DOHH2 (cell line): ENCODE data around the gene ECHS1.

Experiments used
- EZH2phosphoT487 ChIP-seq: fragments of 200-600 bp; sonication (generic); IDR thresholded peaks from 2 replicates; pipeline ENCODE4 v1.6.1; 2017; ENCODE audit warnings: borderline replicate concordance, mild to moderate bottlenecking, antibody characterized with exemption, low read length, moderate library complexity, mixed read lengths
- TF ChIP-seq, protein P1 (sequence below): fragments of 200-600 bp; sonication (generic); IDR thresholded peaks from one replicate; pipeline ENCODE4 v1.5.1; 2014; ENCODE audit warnings: antibody characterized with exemption, mild to moderate bottlenecking, low read depth, low read length; ENCODE audit not compliant: poor library complexity, severe bottlenecking

DNA sequence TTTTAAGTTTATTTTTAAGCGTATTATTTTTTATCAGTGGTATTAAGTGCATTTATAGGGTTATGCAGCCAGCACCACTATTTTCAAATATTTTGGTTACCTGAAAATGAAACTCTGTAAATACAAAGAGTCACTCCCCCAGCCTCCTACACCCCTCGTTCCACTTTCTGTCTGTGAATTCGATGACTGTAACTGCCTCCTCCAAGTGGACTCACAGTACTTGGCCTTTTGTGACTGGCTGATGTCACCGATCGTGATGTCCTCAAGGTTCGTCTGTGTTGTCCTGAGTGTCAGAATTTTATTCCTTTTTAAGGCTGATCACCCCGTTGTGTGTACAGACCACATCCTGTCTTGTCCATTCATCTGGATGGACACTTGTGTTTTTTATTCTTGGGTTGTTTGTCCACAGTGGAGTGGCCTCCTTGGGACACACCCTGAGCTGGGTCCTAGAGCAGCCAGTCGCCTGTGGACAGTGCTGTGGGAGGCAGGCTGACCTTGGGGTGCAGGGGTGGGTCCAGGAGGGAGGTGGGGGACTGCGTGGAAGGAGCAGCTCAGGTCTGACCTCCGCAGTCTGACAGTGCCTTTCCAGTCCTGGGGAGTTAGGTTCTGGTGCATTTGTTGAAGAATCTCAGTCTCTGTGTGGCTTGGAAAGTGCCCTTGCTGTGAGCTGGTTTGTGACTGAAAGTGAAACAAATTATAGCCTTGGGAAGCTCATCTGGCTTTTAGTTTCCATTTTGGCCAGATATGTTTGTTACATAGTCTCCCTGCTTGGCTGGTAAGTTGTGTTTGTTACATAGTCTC, 27.7 kb upstream of the ECHS1 start:
- TF ChIP-seq, protein P1, sequence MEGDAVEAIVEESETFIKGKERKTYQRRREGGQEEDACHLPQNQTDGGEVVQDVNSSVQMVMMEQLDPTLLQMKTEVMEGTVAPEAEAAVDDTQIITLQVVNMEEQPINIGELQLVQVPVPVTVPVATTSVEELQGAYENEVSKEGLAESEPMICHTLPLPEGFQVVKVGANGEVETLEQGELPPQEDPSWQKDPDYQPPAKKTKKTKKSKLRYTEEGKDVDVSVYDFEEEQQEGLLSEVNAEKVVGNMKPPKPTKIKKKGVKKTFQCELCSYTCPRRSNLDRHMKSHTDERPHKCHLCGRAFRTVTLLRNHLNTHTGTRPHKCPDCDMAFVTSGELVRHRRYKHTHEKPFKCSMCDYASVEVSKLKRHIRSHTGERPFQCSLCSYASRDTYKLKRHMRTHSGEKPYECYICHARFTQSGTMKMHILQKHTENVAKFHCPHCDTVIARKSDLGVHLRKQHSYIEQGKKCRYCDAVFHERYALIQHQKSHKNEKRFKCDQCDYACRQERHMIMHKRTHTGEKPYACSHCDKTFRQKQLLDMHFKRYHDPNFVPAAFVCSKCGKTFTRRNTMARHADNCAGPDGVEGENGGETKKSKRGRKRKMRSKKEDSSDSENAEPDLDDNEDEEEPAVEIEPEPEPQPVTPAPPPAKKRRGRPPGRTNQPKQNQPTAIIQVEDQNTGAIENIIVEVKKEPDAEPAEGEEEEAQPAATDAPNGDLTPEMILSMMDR, result no peak
- no peak for TF ChIP-seq EZH2phosphoT487
